Neural crest cell (in vitro differentiated cells): ENCODE results near the gene REC8. TPM values are rescaled to one million over a fixed set of nuclear protein-coding genes. Genes with fewer than 3 reads are reported as not detected.

ENCODE experiments used
- DNase-seq: peaks from one replicate; pipeline ENCODE4 v3.0.0; 2021; ENCODE audit warnings: low read depth, mixed read lengths, low spot score
- H3K27ac Mint-ChIP-seq: one replicate; pipeline ENCODE4 v1.8.0; 2021; ENCODE audit warnings: mild to moderate bottlenecking, mixed read lengths; ENCODE audit not compliant: unreplicated experiment
- H3K27me3 Mint-ChIP-seq: 2 replicates; pipeline ENCODE4 v1.8.0; 2021; ENCODE audit warnings: low read depth, mild to moderate bottlenecking, mixed read lengths
- H3K36me3 Mint-ChIP-seq: 2 replicates; pipeline ENCODE4 v1.8.0; 2021; ENCODE audit warnings: low read depth, mild to moderate bottlenecking, mixed read lengths
- H3K4me1 Mint-ChIP-seq: 2 replicates; pipeline ENCODE4 v1.8.0; 2021; ENCODE audit warnings: mixed read lengths
- H3K4me3 Mint-ChIP-seq: one replicate; pipeline ENCODE4 v1.8.0; 2021; ENCODE audit warnings: mild to moderate bottlenecking, mixed read lengths
- H3K9me3 Mint-ChIP-seq: 2 replicates; pipeline ENCODE4 v1.8.0; 2021; ENCODE audit warnings: mixed read lengths
- total RNA-seq: library from RNA; stranded (reverse); gene quantifications from 2 replicates; pipeline ENCODE4 v1.2.1, GENCODE V29; 2021
- TF ChIP-seq, protein P1 (sequence below): fragments of 200-600 bp; sonication (generic); conservative IDR thresholded peaks from 2 replicates; pipeline ENCODE4 v1.5.0; 2021; ENCODE audit warnings: antibody characterized with exemption, mild to moderate bottlenecking

The REC8 gene
- total RNA-seq, 1 donor from 2014 or later, result 160 TPM

- Mint-ChIP-seq H3K4me1 (peaks cover 25% of the 10 kb centered on the region), H3K27me3 (peaks cover 5% of the 10 kb centered on the region), H3K27ac (no peak overlapping the region), H3K36me3 (peaks cover 8% of the 10 kb centered on the region), H3K4me3 (peak overlapping the region; percentile 38), H3K9me3 (no peaks in the 10 kb centered on the region)
- no peak for DNase-seq
- TF ChIP-seq, protein P1, sequence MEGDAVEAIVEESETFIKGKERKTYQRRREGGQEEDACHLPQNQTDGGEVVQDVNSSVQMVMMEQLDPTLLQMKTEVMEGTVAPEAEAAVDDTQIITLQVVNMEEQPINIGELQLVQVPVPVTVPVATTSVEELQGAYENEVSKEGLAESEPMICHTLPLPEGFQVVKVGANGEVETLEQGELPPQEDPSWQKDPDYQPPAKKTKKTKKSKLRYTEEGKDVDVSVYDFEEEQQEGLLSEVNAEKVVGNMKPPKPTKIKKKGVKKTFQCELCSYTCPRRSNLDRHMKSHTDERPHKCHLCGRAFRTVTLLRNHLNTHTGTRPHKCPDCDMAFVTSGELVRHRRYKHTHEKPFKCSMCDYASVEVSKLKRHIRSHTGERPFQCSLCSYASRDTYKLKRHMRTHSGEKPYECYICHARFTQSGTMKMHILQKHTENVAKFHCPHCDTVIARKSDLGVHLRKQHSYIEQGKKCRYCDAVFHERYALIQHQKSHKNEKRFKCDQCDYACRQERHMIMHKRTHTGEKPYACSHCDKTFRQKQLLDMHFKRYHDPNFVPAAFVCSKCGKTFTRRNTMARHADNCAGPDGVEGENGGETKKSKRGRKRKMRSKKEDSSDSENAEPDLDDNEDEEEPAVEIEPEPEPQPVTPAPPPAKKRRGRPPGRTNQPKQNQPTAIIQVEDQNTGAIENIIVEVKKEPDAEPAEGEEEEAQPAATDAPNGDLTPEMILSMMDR, result no peak
These were observed 12.5 kb downstream of the REC8 start for GRCh38 chr14:24184104-24184970.

DNA sequence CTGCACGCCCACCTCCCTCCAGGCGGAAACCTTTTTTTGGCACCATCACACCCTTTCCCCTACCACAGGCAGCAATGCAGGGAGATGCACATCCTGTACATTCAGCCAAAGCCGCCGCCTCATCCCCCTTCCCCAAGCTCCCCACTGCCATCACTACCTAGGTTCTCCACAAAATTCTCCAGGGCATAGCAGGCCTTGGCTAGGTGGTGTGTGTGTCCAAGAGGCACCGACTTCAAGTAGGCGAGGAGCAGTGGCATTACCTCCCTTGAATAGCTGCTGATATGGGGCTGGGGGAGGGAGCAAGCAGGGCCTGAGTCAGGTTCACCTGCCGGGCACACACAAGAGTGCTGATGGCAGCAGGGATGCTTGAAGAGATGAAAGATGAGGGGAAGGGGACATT lies 13.1 kb downstream of the REC8 start:
- Mint-ChIP-seq H3K4me3 (peak overlapping the region; percentile 44), H3K27ac (no peak overlapping the region), H3K36me3 (peaks cover 5% of the 10 kb centered on the region), H3K9me3 (no peaks in the 10 kb centered on the region), H3K4me1 (peaks cover 24% of the 10 kb centered on the region), H3K27me3 (peaks cover 3% of the 10 kb centered on the region)
- no peak for DNase-seq
- TF ChIP-seq, protein P1, result no peak

DNA sequence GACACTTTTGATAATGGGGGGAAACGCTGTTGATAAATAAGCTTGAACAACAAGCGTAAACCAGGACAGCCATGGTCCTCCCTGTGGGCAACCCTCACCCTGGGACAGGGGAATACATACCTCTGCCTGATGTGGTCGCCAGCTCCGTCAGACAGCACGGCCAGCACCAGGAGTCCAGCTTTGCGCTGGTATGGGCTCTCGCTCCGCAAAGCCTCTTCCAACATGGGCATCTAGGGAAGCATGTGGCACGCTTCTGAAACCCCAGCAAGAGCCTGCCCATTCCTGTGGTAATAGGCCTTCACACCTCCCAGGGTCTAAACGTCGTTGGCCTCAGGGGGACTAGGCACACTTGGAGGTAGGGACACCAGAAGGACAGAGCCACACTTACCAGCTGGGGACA lies 13.9 kb downstream of the REC8 start:
- H3K27ac Mint-ChIP-seq, result no peak overlapping the region
- H3K27me3 Mint-ChIP-seq, result peaks cover 3% of the 10 kb centered on the region
- TF ChIP-seq, protein P1, result no peak
- peaks cover 23% of the 10 kb centered on the region for H3K4me1 Mint-ChIP-seq
- H3K36me3 Mint-ChIP-seq, result peaks cover 5% of the 10 kb centered on the region
- no peak for DNase-seq
- H3K9me3 Mint-ChIP-seq, result no peaks in the 10 kb centered on the region
- peak overlapping the region; percentile 67 for H3K4me3 Mint-ChIP-seq

- H3K4me1 Mint-ChIP-seq, result peaks cover 24% of the 10 kb centered on the region
- peak overlapping the region; percentile 98 for H3K4me3 Mint-ChIP-seq
- H3K9me3 Mint-ChIP-seq, result no peaks in the 10 kb centered on the region
- TF ChIP-seq, protein P1, result no peak
- no peak overlapping the region for H3K27ac Mint-ChIP-seq
- H3K27me3 Mint-ChIP-seq, result peaks cover 3% of the 10 kb centered on the region
- peaks cover 7% of the 10 kb centered on the region for H3K36me3 Mint-ChIP-seq
- DNase-seq, result no peak
These were observed 15.1 kb downstream of the REC8 start for GRCh38 chr14:24186831-24187538.

GRCh38 chr14:24187539-24187915 lies 15.6 kb downstream of the REC8 start:
- H3K27me3 Mint-ChIP-seq, result peaks cover 3% of the 10 kb centered on the region
- H3K4me1 Mint-ChIP-seq, result peaks cover 29% of the 10 kb centered on the region
- peak overlapping the region; percentile 52 for H3K27ac Mint-ChIP-seq
- peak overlapping the region; percentile 98 for H3K4me3 Mint-ChIP-seq
- peaks cover 8% of the 10 kb centered on the region for H3K36me3 Mint-ChIP-seq
- H3K9me3 Mint-ChIP-seq, result no peaks in the 10 kb centered on the region
- TF ChIP-seq, protein P1, result no peak
- DNase-seq, result no peak
